ENCODE results near the gene DMPK. TPM values are rescaled to one million over a fixed set of nuclear protein-coding genes. Genes with fewer than 3 reads are reported as not detected.

Gene DMPK
- total RNA-seq, 1 experiment from 2014 or later = 40.5 TPM

DNA sequence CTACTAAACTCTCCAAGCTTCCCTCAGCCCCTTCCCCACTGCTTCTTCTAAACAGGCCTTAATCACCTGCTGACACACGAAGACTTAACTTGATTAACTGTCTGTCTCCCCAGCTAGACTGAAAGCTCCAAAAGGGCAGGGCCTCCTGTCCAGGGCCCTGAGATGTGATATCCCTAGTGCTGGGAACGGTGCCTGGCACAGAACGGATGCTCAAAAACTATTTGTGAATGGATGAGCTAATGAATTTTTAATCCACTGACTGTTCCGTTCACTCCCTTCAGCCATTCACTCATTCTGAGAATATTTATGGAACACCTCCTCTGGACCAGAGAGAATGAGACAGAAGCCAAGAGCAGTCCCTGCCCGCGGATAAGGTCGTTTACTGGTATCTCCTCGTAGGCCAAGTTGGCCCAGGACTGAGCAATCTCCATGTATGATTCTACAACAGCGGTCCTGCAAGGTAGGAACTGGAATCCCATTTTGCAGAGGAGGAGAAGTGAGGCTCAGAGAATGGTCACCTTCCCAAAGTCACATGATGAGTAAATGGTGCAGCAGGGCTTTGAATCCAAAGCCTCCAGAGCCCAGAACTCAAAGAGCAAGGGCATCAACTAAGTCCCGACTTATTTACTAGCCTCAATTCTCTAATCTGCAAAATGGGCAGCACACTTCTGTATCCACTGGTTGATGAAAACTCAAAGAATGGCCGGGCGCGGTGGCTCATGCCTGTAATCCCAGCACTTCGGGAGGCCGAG, 6.9 kb upstream of the DMPK start:
- no peaks in the 10 kb centered on the region for H3K9me3 Mint-ChIP-seq (ENCODE audit: unreplicated experiment)
- H3K27ac Mint-ChIP-seq (ENCODE audit: low read depth, unreplicated experiment) = no peak overlapping the region
- no TSS peak for BruUV-seq (replicated peaks)
- H3K36me3 Mint-ChIP-seq (ENCODE audit: insufficient read depth, unreplicated experiment) = peaks cover 38% of the 10 kb centered on the region
- peaks cover 28% of the 10 kb centered on the region for H3K4me1 Mint-ChIP-seq (ENCODE audit: insufficient read depth, unreplicated experiment)
- CTCF ChIA-PET = interaction anchor here (0.9 kb wide), 1 partner anchor 10 kb away, joined by 3 read pairs; no protein-coding TSS in a partner anchor
- POLR2A ChIA-PET = no interaction called here
- TF ChIP-seq, protein P1, sequence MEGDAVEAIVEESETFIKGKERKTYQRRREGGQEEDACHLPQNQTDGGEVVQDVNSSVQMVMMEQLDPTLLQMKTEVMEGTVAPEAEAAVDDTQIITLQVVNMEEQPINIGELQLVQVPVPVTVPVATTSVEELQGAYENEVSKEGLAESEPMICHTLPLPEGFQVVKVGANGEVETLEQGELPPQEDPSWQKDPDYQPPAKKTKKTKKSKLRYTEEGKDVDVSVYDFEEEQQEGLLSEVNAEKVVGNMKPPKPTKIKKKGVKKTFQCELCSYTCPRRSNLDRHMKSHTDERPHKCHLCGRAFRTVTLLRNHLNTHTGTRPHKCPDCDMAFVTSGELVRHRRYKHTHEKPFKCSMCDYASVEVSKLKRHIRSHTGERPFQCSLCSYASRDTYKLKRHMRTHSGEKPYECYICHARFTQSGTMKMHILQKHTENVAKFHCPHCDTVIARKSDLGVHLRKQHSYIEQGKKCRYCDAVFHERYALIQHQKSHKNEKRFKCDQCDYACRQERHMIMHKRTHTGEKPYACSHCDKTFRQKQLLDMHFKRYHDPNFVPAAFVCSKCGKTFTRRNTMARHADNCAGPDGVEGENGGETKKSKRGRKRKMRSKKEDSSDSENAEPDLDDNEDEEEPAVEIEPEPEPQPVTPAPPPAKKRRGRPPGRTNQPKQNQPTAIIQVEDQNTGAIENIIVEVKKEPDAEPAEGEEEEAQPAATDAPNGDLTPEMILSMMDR (IDR thresholded peaks at IDR 0.05; ENCODE audit: unreplicated experiment) = no peak
- no peak overlapping the region for H3K4me3 Mint-ChIP-seq (ENCODE audit: unreplicated experiment)
- H3K27me3 Mint-ChIP-seq (ENCODE audit: insufficient read depth, unreplicated experiment) = no peaks in the 10 kb centered on the region
- intact Hi-C loops (cut with micrococcal nuclease) = no loop called here
- DNase-seq (ENCODE audit: unreplicated experiment) = no peak

DNA sequence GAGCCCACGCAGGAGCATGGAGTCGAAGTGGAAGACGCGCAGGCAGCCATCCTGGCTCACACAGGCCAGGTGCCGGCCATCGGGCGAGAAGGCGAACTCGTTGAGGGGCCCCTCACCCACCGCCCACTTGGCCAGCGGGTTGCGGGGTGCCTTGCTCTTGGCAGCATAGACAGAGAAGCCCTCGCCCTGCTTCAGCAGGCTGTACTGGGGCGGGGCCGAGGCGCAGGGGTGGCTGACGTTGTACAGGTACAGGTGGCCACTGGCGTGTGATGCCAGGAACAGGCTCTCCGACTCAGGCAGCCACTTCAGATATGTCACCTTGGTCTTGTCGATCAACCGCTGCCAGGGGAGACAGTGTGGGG, 4.2 kb upstream of the DMPK start:
- POLR2A ChIA-PET = no interaction called here
- DNase-seq (ENCODE audit: unreplicated experiment) = no peak
- no TSS peak for BruUV-seq (replicated peaks)
- TF ChIP-seq, protein P1 (IDR thresholded peaks at IDR 0.05; ENCODE audit: unreplicated experiment) = no peak
- Mint-ChIP-seq H3K27me3 (ENCODE audit: insufficient read depth, unreplicated experiment) (no peaks in the 10 kb centered on the region), H3K4me1 (ENCODE audit: insufficient read depth, unreplicated experiment) (peaks cover 25% of the 10 kb centered on the region), H3K27ac (ENCODE audit: low read depth, unreplicated experiment) (no peak overlapping the region), H3K4me3 (ENCODE audit: unreplicated experiment) (no peak overlapping the region), H3K36me3 (ENCODE audit: insufficient read depth, unreplicated experiment) (peaks cover 38% of the 10 kb centered on the region), H3K9me3 (ENCODE audit: unreplicated experiment) (no peaks in the 10 kb centered on the region)
- CTCF ChIA-PET = interaction anchor here (1.3 kb wide), 1 partner anchor 12 kb away, joined by 3 read pairs; no protein-coding TSS in a partner anchor
- intact Hi-C loops (cut with micrococcal nuclease) = no loop called here

DNA sequence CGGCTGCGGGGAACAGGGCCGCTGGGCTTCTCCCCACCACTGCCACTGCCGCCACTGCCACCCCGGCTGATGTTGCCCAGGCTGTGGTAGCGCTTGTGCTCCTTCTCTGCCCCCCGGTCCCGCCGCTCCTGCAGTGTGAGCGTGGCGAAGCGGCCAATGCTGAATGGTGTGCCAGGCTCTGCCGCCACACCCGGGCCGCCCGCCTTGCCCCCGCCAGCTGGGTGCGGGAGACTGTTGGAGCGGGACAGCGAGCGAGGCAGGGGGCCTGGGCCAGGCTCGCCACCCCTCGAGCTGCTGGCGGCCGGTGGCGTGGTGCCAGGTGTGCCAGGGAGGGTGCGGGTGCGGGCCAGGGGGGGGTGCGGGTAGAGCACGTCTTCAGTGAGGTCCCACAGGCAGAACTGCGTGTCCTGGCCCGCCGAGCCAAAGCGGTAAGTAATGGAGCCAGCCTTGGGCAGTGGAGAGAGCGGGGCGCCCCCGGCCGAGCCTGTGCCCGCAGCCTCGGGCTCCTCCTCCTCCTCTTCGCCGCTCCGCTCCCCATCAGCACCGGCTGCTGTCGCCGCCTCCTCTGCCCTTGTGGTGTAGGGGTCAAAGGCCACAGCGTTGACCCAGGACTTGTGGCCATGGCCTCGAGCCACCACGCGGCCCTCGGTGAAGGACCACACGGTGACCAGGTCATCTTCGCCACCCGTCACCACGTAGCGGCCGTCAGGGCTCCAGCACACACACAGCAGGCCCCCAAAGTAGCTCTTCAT, 3.7 kb upstream of the DMPK start:
- TF ChIP-seq, protein P1 (IDR thresholded peaks at IDR 0.05; ENCODE audit: unreplicated experiment) = no peak
- POLR2A ChIA-PET = no interaction called here
- H3K4me1 Mint-ChIP-seq (ENCODE audit: insufficient read depth, unreplicated experiment) = peaks cover 23% of the 10 kb centered on the region
- intact Hi-C loops (cut with micrococcal nuclease) = no loop called here
- H3K4me3 Mint-ChIP-seq (ENCODE audit: unreplicated experiment) = no peak overlapping the region
- BruUV-seq (replicated peaks) = no TSS peak
- H3K9me3 Mint-ChIP-seq (ENCODE audit: unreplicated experiment) = no peaks in the 10 kb centered on the region
- H3K27ac Mint-ChIP-seq (ENCODE audit: low read depth, unreplicated experiment) = no peak overlapping the region
- CTCF ChIA-PET = no interaction called here
- DNase-seq (ENCODE audit: unreplicated experiment) = no peak
- H3K36me3 Mint-ChIP-seq (ENCODE audit: insufficient read depth, unreplicated experiment) = peaks cover 38% of the 10 kb centered on the region
- no peaks in the 10 kb centered on the region for H3K27me3 Mint-ChIP-seq (ENCODE audit: insufficient read depth, unreplicated experiment)

DNA sequence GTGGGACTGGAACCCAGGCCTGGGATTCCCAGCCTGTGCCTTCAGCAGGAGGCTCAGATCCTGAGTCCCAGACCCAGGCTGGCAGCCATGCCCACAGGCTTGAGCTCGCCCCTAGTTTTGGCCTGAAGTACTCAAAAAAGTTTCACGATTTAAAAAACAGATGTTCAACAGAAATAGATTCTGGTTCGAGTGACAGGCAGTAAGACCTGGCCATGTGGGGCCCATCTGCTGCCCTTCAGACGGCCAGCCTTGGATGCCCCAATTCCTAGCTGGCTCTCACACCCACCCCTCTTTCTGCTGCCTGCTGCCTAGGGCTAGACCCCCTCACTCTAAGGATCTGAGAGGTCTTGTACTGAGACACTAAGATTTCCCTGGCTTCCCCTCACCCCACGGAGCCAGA, 2.8 kb upstream of the DMPK start:
- no peak overlapping the region for H3K27ac Mint-ChIP-seq (ENCODE audit: low read depth, unreplicated experiment)
- intact Hi-C loops (cut with micrococcal nuclease) = no loop called here
- H3K4me3 Mint-ChIP-seq (ENCODE audit: unreplicated experiment) = no peak overlapping the region
- POLR2A ChIA-PET = no interaction called here
- TF ChIP-seq, protein P1 (IDR thresholded peaks at IDR 0.05; ENCODE audit: unreplicated experiment) = no peak
- DNase-seq (ENCODE audit: unreplicated experiment) = no peak
- H3K27me3 Mint-ChIP-seq (ENCODE audit: insufficient read depth, unreplicated experiment) = no peaks in the 10 kb centered on the region
- peaks cover 44% of the 10 kb centered on the region for H3K36me3 Mint-ChIP-seq (ENCODE audit: insufficient read depth, unreplicated experiment)
- no TSS peak for BruUV-seq (replicated peaks)
- CTCF ChIA-PET = interaction anchor here (1.3 kb wide), 1 partner anchor 14 kb away, joined by 6 read pairs; no protein-coding TSS in a partner anchor
- peaks cover 19% of the 10 kb centered on the region for H3K4me1 Mint-ChIP-seq (ENCODE audit: insufficient read depth, unreplicated experiment)
- no peaks in the 10 kb centered on the region for H3K9me3 Mint-ChIP-seq (ENCODE audit: unreplicated experiment)
